Left ventricle myocardium inferior (tissue), 1 donor: ENCODE results near the gene NSMF. TPM values are rescaled to one million over a fixed set of nuclear protein-coding genes. Genes with fewer than 3 reads are reported as not detected.
A peak's percentile ranks its signal among the peaks of the same experiment; 100 is the strongest.

Experiments
- DNase-seq: peaks from one replicate; pipeline ENCODE4 v3.0.0-alpha.2; 2020
- H3K27ac ChIP-seq: fragments of 200-600 bp; replicated peaks from 2 replicates; pipeline ENCODE4 v1.8.0; 2021
- H3K27me3 ChIP-seq: fragments of 200-600 bp; 2 replicates; pipeline ENCODE4 v1.8.0; 2021; ENCODE audit warnings: low read depth
- H3K36me3 ChIP-seq: fragments of 200-600 bp; 2 replicates; pipeline ENCODE4 v1.8.0; 2021
- H3K4me1 ChIP-seq: fragments of 200-600 bp; 2 replicates; pipeline ENCODE4 v1.8.0; 2021
- H3K4me3 ChIP-seq: fragments of 200-600 bp; 2 replicates; pipeline ENCODE4 v1.8.0; 2021; ENCODE audit warnings: mild to moderate bottlenecking, moderate library complexity
- H3K9me3 ChIP-seq: fragments of 200-600 bp; replicated peaks from 2 replicates; pipeline ENCODE4 v1.8.0; 2021
- CTCF ChIP-seq: fragments of 200-600 bp; IDR thresholded peaks from 2 replicates; pipeline ENCODE4 v1.8.0; 2021; ENCODE audit warnings: antibody characterized with exemption, mild to moderate bottlenecking, borderline replicate concordance
- intact Hi-C: fragments of 100-400 bp; cut with micrococcal nuclease; formaldehyde crosslinking; loops from one replicate; pipeline ENCODE4 v1.11.0; 2022
- total RNA-seq: library from RNA; stranded (reverse); fragmentation: NEBNext Ultra II Directional; extraction: Animal tissue kit (Norgen Biotek cat#: 25700); gene quantifications from one replicate; pipeline ENCODE4 v1.2.1, GENCODE V29; 2021
- donor health status: DM: no; HTN: yes; CAD: no; lungs with severe emphysema.

NSMF gene
- total RNA-seq, 1 donor from 2014 or later, result 9.8 TPM

- no peak for DNase-seq
- TF ChIP-seq CTCF, result no peak
- Histone ChIP-seq H3K4me1 (peaks cover 14% of the 10 kb centered on the region), H3K27ac (no peak overlapping the region), H3K36me3 (no peaks in the 10 kb centered on the region), H3K9me3 (no peaks in the 10 kb centered on the region), H3K4me3 (no peak overlapping the region), H3K27me3 (no peaks in the 10 kb centered on the region)
- intact Hi-C loops, result no loop called here
Observed at GRCh38 chr9:137429546-137429890, 29.6 kb downstream of the NSMF start.

GRCh38 chr9:137428841-137429545, 30.1 kb downstream of the NSMF start:
- no peak for DNase-seq
- TF ChIP-seq CTCF, result no peak
- no peak overlapping the region for H3K4me3 ChIP-seq
- intact Hi-C loops, result no loop called here
- no peaks in the 10 kb centered on the region for H3K36me3 ChIP-seq
- peaks cover 20% of the 10 kb centered on the region for H3K4me1 ChIP-seq
- H3K27ac ChIP-seq, result no peak overlapping the region
- H3K27me3 ChIP-seq, result no peaks in the 10 kb centered on the region
- no peaks in the 10 kb centered on the region for H3K9me3 ChIP-seq

- H3K9me3 ChIP-seq, result no peaks in the 10 kb centered on the region
- H3K27ac ChIP-seq, result no peak overlapping the region
- H3K4me3 ChIP-seq, result no peak overlapping the region
- no peak for TF ChIP-seq CTCF
- H3K4me1 ChIP-seq, result peaks cover 27% of the 10 kb centered on the region
- intact Hi-C loops, result no loop called here
- no peaks in the 10 kb centered on the region for H3K27me3 ChIP-seq
- no peak for DNase-seq
- H3K36me3 ChIP-seq, result no peaks in the 10 kb centered on the region
Observed at GRCh38 chr9:137428311-137428630, 30.9 kb downstream of the NSMF start.

GRCh38 chr9:137427454-137428310, 31.5 kb downstream of the NSMF start:
- Histone ChIP-seq H3K27ac (no peak overlapping the region), H3K9me3 (no peaks in the 10 kb centered on the region), H3K36me3 (no peaks in the 10 kb centered on the region), H3K27me3 (no peaks in the 10 kb centered on the region), H3K4me3 (no peak overlapping the region), H3K4me1 (peaks cover 29% of the 10 kb centered on the region)
- TF ChIP-seq CTCF, result no peak
- intact Hi-C loops, result no loop called here
- no peak for DNase-seq

- TF ChIP-seq CTCF, result no peak
- Histone ChIP-seq H3K9me3 (no peaks in the 10 kb centered on the region), H3K4me3 (no peak overlapping the region), H3K4me1 (peaks cover 44% of the 10 kb centered on the region), H3K27me3 (no peaks in the 10 kb centered on the region), H3K27ac (peak overlapping the region; percentile 54), H3K36me3 (no peaks in the 10 kb centered on the region)
- intact Hi-C loops, result no loop called here
- DNase-seq, result peak; percentile 16
Observed at GRCh38 chr9:137426018-137426681, 33.0 kb downstream of the NSMF start.
